Psoas muscle (tissue), 8 donors: ENCODE measurements around the gene AOC3. TPM values are rescaled to one million over a fixed set of nuclear protein-coding genes. Genes with fewer than 3 reads are reported as not detected.

Experiments used
- ATAC-seq, 4 donors: fragments of 200-7000 bp; cut with Tn5 transposase; one replicate each; pipeline ENCODE4 v1.9.1; 2020; ENCODE audit warnings: moderate library complexity in 3 of 4, mild to moderate bottlenecking in 2 of 4
- DNase-seq, 2 donors: peaks; one replicate each; pipeline ENCODE4 v3.0.0-alpha.2; 2020
- H3K27ac ChIP-seq: fragments of 200-600 bp; one replicate; pipeline ENCODE4 v1.8.0; 2022
- H3K27me3 ChIP-seq, 3 donors: fragments of 200-600 bp in 1 of 3; one replicate each; pipeline versions ENCODE4 v1.6.1 to v1.8.0; 2013 to 2022; ENCODE audit warnings: low read length in 2 of 3, mild to moderate bottlenecking in 2 of 3, moderate library complexity in 1 of 3; ENCODE audit not compliant: insufficient read depth in 3 of 3
- H3K36me3 ChIP-seq, 2 donors: fragments of 200-600 bp in 1 of 2; one replicate each; pipeline versions ENCODE4 v1.6.1 to v1.8.0; 2013 to 2022; ENCODE audit warnings: low read depth in 1 of 2, mild to moderate bottlenecking in 1 of 2, moderate library complexity in 1 of 2; ENCODE audit not compliant: insufficient read depth in 1 of 2
- H3K4me1 ChIP-seq: fragments of 200-600 bp; one replicate; pipeline ENCODE4 v1.8.0; 2022
- H3K4me3 ChIP-seq: fragments of 200-600 bp; one replicate; pipeline ENCODE4 v1.8.0; 2022; ENCODE audit warnings: mild to moderate bottlenecking
- H3K9me3 ChIP-seq: fragments of 200-600 bp; one replicate; pipeline ENCODE4 v1.8.0; 2022
- WGBS, 3 donors: extraction: QIAGEN DNeasy Blood & Tissue Kit; methylation state at CpG; one replicate each; pipeline versions ENCODE4 v1.1.6 to v1.1.7; 2013; 5-methylcytosine and 5-hydroxymethylcytosine counted together
- intact Hi-C, 2 donors: fragments of 100-400 bp; cut with DNase I; formaldehyde crosslinking; loops; one replicate each; pipeline versions ENCODE4 v1.11.0 to v1.14.2; 2022
- polyA plus RNA-seq, 3 donors: library from polyadenylated mRNA; stranded (reverse); fragments of 200-250 nt; gene quantifications; one replicate each; pipeline ENCODE4 v1.2.3, GENCODE V29; 2013
- total RNA-seq, 4 donors: library from RNA; stranded (reverse); fragmentation: NEBNext Ultra II Directional in 2 of 4; extraction: Animal tissue kit (Norgen Biotek cat#: 25700) in 2 of 4; gene quantifications; one replicate each; pipeline versions ENCODE4 v1.2.1 to v1.2.4, GENCODE V29; 2021 to 2023
- TF ChIP-seq, protein P1 (sequence below): fragments of 200-600 bp; IDR thresholded peaks from one replicate; pipeline ENCODE4 v1.8.0; 2022; ENCODE audit warnings: antibody characterized with exemption
- donor health status: healthy with polysubstance abuse.
- donor health status: DM: no; HTN: no; CAD: no; lungs with moderate emphysema.
- donor health status: Bipolar disorder and iron deficiency.
- donor health status: healthy.
- donor health status: DM: yes; HTN: yes; CAD: no.
- donor health status: DM: no; HTN: no; CAD: no.
- donor health status: DM: no; HTN: no; CAD: no.
- donor health status: DM: yes; HTN: yes; CAD: no.

The AOC3 gene
- total and polyA plus RNA-seq, 7 donors: 5.8 to 11.8 (median 8.4) TPM

DNA sequence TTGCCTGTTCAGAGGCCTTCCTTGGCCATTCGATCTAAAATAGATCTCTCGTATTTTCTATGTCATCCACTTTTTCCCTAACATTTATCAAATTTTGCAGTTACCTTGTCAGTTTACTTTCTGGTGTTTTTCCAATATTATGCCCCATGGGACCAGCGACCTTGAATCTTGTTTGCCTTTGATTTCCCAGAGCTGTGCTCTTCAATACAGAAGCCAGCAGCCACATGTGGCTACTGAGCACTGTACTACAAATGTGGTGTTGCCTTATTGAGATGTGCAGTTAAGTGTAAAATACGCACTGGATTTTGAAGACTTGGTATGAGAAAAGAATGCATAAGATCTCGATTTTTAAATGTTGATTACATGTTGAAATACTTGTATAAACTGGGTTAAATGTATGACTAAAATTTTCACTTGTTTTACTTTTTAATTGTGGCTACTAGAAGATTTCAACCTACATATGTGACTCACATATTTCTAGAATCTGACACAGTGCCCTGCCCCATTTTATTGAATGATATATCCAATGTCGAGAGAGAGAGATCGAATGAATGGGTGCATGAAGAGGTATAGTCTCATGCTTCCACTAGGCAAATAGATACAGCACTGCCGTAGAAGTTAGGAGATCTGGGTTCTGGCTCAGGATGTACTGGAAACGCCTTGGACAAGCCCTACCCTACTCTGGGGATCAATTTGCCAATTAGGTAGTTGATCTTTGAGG is 18.6 kb upstream of the AOC3 start:
- ATAC-seq: peak in 2 of 4 donors; percentile 11 to 32
- Histone ChIP-seq H3K9me3 (no peaks in the 10 kb centered on the region), H3K27ac (peak overlapping the region; percentile 97), H3K4me1 (peaks cover 22% of the 10 kb centered on the region), H3K4me3 (peak overlapping the region; percentile 97), H3K27me3 (no peaks in the 10 kb centered on the region), H3K36me3 (peaks cover under 1 to 28% of the 10 kb centered on the region in 2 donors)
- no peak for DNase-seq
- WGBS, 3 donors: 49 to 51% (median 49%) methylated on average over 9 of the region's 9 CpGs
- TF ChIP-seq, protein P1, sequence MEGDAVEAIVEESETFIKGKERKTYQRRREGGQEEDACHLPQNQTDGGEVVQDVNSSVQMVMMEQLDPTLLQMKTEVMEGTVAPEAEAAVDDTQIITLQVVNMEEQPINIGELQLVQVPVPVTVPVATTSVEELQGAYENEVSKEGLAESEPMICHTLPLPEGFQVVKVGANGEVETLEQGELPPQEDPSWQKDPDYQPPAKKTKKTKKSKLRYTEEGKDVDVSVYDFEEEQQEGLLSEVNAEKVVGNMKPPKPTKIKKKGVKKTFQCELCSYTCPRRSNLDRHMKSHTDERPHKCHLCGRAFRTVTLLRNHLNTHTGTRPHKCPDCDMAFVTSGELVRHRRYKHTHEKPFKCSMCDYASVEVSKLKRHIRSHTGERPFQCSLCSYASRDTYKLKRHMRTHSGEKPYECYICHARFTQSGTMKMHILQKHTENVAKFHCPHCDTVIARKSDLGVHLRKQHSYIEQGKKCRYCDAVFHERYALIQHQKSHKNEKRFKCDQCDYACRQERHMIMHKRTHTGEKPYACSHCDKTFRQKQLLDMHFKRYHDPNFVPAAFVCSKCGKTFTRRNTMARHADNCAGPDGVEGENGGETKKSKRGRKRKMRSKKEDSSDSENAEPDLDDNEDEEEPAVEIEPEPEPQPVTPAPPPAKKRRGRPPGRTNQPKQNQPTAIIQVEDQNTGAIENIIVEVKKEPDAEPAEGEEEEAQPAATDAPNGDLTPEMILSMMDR: no peak
- intact Hi-C loops: no loop called here

- Histone ChIP-seq H3K36me3 (peaks cover 8 to 36% of the 10 kb centered on the region in 2 donors), H3K4me1 (peaks cover 22% of the 10 kb centered on the region), H3K4me3 (peak within 1 kb of the TSS; percentile 97), H3K27ac (peak within 1 kb of the TSS; percentile 97), H3K9me3 (no peaks in the 10 kb centered on the region), H3K27me3 (no peaks in the 10 kb centered on the region)
- ATAC-seq: peak; percentile 95 to 98 (median 96)
- peak; percentile 94 to 96 for DNase-seq
- TF ChIP-seq, protein P1: no peak
- WGBS, 3 donors: 0% methylated on average over 60 to 71 of the region's 71 CpGs
- intact Hi-C loops: no loop called here
Measured at GRCh38 chr17:42832934-42833766, 17.8 kb upstream of the AOC3 start, which contains the start of gene PSME3. PSME3 (plus strand) TSS chr17:42833397; CDS start chr17:42833632, 235 bp downstream.

DNA sequence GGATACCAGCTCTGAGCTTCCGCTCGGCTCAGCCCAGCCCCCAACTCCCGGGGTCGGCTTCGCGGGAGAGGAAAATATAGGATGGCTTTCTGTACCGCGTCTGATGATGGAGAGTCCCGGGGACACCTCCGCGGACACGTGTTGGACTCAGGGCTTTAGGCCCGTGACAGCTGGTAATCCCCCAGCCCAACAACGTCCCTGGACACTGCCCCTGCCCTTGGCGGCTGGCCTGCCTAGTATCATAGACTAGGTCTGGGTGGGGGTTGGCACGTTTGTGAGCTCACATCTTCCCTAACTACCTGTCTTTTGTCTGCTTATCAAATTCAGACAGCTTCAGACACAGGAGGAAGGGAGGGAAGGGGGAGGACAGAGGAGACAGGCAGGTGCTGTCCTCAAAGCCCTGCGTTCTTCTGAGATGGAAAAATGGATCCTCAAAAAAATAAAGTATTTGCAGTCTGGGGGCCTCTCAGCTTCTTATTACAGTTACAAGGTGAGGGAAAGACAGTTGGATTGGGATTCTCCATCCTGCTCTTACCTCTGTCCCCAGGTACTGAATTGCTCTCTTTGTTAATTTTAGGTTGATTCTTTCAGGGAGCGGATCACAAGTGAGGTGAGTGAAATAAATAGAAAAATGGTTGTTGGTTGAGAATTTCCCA is 17.1 kb upstream of the AOC3 start:
- peak; percentile 10 to 29 (median 18) for ATAC-seq

DNA sequence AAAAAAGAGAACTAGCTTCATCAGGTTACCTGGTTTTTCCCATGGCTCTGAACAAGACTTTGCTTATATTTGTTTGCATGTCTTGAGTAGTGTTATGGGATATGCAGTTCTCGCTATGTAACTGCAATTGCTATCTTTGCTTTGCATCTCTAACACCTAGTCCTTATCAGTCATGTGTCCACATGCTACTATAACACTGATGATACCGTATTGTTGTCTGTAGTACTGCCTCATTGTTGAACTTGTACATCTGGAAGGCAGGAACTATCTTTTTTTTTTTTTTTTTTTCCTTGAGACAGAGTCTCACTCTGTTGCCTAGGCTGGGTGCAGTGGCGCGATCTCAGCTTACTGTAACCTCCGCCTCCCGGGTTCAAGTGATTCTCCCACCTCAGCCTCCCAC is 15.3 kb upstream of the AOC3 start:
- Histone ChIP-seq H3K4me3 (no peak overlapping the region), H3K4me1 (peaks cover 22% of the 10 kb centered on the region), H3K27me3 (no peaks in the 10 kb centered on the region), H3K36me3 (peaks cover 8 to 62% of the 10 kb centered on the region in 2 donors), H3K9me3 (no peaks in the 10 kb centered on the region), H3K27ac (no peak overlapping the region)
- WGBS, 3 donors: 96 to 98% (median 97%) methylated on average over 6 of the region's 6 CpGs
- ATAC-seq (no peak), DNase-seq (no peak)
- intact Hi-C loops: no loop called here
- TF ChIP-seq, protein P1: no peak

More for the DNA sequence above, 17.1 kb upstream of the AOC3 start:
- TF ChIP-seq, protein P1: no peak
- Histone ChIP-seq H3K4me1 (peaks cover 22% of the 10 kb centered on the region), H3K4me3 (peak overlapping the region; percentile 97), H3K36me3 (peaks cover 8 to 43% of the 10 kb centered on the region in 2 donors), H3K27ac (peak overlapping the region; percentile 97), H3K27me3 (no peaks in the 10 kb centered on the region), H3K9me3 (no peaks in the 10 kb centered on the region)
- intact Hi-C loops: no loop called here
- DNase-seq: no peak
- 5 to 6% (median 6%) methylated on average over 18 of the region's 18 CpGs for WGBS, 3 donors
